NCI-H460 (cell line): Measurements from ENCODE around the gene CYP2W1. TPM values are rescaled to one million over a fixed set of nuclear protein-coding genes. Genes with fewer than 3 reads are reported as not detected.

Experiments used
- small RNA-seq, 2 experiments: library from RNA; depleted of rRNA; stranded (forward); fragments of <200 nt; gene quantifications; one replicate each; pipeline ENCODE3, GENCODE V24; 2014
- total RNA-seq: library from RNA; depleted of rRNA; stranded (reverse); fragments of >200 nt; shearing (Covaris generic); gene quantifications from 2 replicates; pipeline ENCODE4 v1.2.3, GENCODE V29; 2014; rRNA removed

CYP2W1 gene
- total RNA-seq, 1 experiment from 2014 or later: 0.05 TPM

Small RNA genes within 50 kb of the gene (small RNA-seq; reads per million reads assigned to genes)
- 1.7 to 37.2 reads per million in 2 experiments for gene MIR339

Other genes starting within 250 kb of the CYP2W1 start
- 70.7 and 78.1 TPM in 2 replicates for gene SUN1, start 150.7 kb upstream of the CYP2W1 start, total RNA-seq
- gene GET4, start 106.6 kb upstream of the CYP2W1 start, total RNA-seq: 24.1 and 25.9 TPM in 2 replicates
- 8.7 and 10.0 TPM in 2 replicates for gene ADAP1, start 28.5 kb upstream of the CYP2W1 start, total RNA-seq
- gene COX19, start 7.6 kb upstream of the CYP2W1 start, total RNA-seq: 15.4 and 17.2 TPM in 2 replicates
- 0.72 and 1.2 TPM in 2 replicates for gene GPR146, start 61.4 kb downstream of the CYP2W1 start, total RNA-seq
- gene GPER1, start 104.9 kb downstream of the CYP2W1 start, total RNA-seq: 1.9 and 2.3 TPM in 2 replicates
- 36.7 and 40.0 TPM in 2 replicates for gene ZFAND2A, start 177.0 kb downstream of the CYP2W1 start, total RNA-seq
- not detected in 2 replicates for gene UNCX, start 249.7 kb downstream of the CYP2W1 start, total RNA-seq